Measurements from ENCODE around the gene RNPEP.
A peak's percentile ranks its signal among the peaks of the same experiment; 100 is the strongest.
"Not testable (repeated sequence)": the region's sequence is repeated elsewhere in the genome, so short reads cannot be mapped to it uniquely, and the experiment has no call there.

The RNPEP gene

GRCh38 chr1:201982623-201983379 lies at the start of gene RNPEP:
RNPEP (plus strand) TSS chr1:201982648; CDS start chr1:201982667, 19 bp downstream.
- DNase-seq, result peak; percentile 48

- no peak for DNase-seq
Observed at GRCh38 chr1:201933840-201934430, 48.5 kb upstream of the RNPEP start.

- DNase-seq, result no peak
Observed at GRCh38 chr1:201937624-201938213, 44.7 kb upstream of the RNPEP start.

- no peak for DNase-seq
Observed at GRCh38 chr1:201938440-201939035, 43.9 kb upstream of the RNPEP start.

- no peak for DNase-seq
Observed at GRCh38 chr1:201939148-201939547, 43.3 kb upstream of the RNPEP start.

- DNase-seq, result no peak
Observed at GRCh38 chr1:201939574-201939973, 42.9 kb upstream of the RNPEP start.

GRCh38 chr1:201940316-201940715 lies 42.1 kb upstream of the RNPEP start:
- DNase-seq, result not testable (repeated sequence)

GRCh38 chr1:201941420-201942128 lies 40.9 kb upstream of the RNPEP start:
- DNase-seq, result no peak

GRCh38 chr1:201942129-201942495 lies 40.3 kb upstream of the RNPEP start:
- DNase-seq, result no peak

- DNase-seq, result no peak
Observed at GRCh38 chr1:201944002-201944401, 38.4 kb upstream of the RNPEP start.

GRCh38 chr1:201944639-201945038 lies 37.8 kb upstream of the RNPEP start:
- DNase-seq, result no peak

- DNase-seq, result no peak
Observed at GRCh38 chr1:201945157-201945556, 37.3 kb upstream of the RNPEP start.

- DNase-seq, result no peak
Observed at GRCh38 chr1:201945863-201946223, 36.6 kb upstream of the RNPEP start.

- DNase-seq, result peak; percentile 26
Observed at GRCh38 chr1:201946224-201946908, 36.1 kb upstream of the RNPEP start, which contains the start of gene LMOD1. LMOD1 (minus strand) TSS chr1:201946548; CDS start chr1:201946340, 208 bp downstream.

GRCh38 chr1:201947697-201948008 lies 34.8 kb upstream of the RNPEP start:
- no peak for DNase-seq

- no peak for DNase-seq
Observed at GRCh38 chr1:201949491-201949890, 33.0 kb upstream of the RNPEP start.

GRCh38 chr1:201954263-201955008 lies 28.0 kb upstream of the RNPEP start:
- no peak for DNase-seq

GRCh38 chr1:201955009-201955728 lies 27.3 kb upstream of the RNPEP start, which contains the start of gene TIMM17A:
TIMM17A (plus strand) TSS chr1:201955503; CDS start chr1:201955527, 24 bp downstream.
- peak; percentile 98 for DNase-seq

GRCh38 chr1:201955729-201956143 lies 26.7 kb upstream of the RNPEP start:
- no peak for DNase-seq

- no peak for DNase-seq
Observed at GRCh38 chr1:201958348-201958747, 24.1 kb upstream of the RNPEP start.

GRCh38 chr1:201962382-201962781 lies 20.1 kb upstream of the RNPEP start:
- not testable (repeated sequence) for DNase-seq

Measured in NCI-H2227 treated with DMSO at 0.1 percent for 48 hours (cell line).